GM10847 (cell line): ENCODE measurements around the gene IGFLR1.

Source experiments
- POLR2A ChIP-seq: IDR thresholded peaks from 2 replicates; pipeline ENCODE4 v1.6.1; 2011; ENCODE audit not compliant: insufficient read length; ENCODE audit errors: extremely low read depth

IGFLR1 gene

DNA sequence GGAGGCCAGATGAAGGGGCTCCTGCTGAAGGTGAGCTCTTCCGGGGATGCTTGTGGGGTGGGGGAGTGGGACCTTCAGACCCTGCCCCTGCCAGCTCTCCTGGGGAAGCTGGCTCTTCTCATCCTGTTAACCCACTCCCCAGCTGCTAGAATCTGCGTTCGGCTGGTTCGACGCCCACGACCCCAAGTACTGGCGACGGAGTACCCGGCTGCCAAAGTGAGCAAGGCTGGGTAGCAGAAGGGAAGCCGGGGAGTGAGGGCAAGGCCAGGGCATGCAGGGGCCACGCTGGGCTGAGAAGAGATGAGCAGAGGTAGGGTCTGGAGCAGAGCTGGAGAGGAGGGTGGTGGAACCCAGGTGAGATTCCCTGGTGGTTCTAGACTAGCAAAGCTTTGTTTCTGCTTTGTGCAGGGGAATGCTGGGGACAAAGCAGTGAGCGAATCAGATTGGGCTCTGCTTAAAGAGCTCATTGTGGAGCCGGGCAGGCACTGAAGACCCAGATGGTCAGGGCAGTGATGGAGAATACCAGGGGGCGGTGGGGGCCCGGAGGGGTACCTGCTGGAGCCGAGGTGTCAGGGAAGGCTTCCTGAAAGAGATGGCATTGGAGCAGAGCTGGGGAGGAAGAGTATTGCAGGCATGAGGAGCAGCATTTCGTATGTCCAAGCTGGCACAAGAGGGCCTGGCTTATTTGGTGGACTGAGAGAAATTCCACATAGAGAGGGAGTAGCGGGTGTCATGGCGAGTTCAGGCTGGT is 14.1 kb downstream of the IGFLR1 start:
- TF ChIP-seq POLR2A, result no peak

DNA sequence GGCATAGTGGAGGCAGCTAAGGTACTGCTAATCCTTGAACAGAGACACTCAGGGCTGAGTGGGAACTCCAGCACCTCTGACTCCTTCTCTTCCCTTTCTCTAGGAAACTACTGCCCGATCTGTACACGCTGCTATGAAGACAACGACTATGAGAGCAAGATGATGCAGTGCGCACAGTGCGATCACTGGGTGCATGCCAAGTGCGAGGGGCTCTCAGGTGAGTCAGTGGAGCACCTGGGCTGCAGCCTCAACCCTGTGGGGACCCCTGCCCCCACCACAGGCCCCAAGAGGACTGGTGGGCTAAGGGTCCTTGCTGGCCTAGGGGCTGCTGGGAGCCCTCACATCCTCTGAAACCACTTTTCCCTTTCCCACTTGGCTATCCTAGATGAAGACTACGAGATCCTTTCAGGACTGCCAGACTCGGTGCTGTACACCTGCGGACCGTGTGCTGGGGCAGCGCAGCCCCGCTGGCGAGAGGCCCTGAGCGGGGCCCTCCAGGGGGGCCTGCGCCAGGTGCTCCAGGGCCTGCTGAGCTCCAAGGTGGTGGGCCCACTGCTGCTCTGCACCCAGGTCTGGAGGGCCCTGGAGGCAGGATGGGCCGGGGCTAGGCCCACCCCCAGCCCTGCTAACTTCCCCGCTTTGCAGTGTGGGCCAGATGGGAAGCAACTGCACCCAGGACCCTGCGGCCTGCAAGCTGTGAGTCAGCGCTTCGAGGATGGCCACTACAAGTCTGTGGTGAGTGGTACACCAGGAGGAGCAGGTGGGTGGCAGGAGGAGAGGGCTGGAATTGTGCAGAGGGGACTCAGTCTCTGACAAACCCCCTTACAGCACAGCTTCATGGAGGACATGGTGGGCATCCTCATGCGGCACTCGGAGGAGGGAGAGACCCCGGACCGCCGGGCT is 14.9 kb downstream of the IGFLR1 start:
- TF ChIP-seq POLR2A, result no peak

DNA sequence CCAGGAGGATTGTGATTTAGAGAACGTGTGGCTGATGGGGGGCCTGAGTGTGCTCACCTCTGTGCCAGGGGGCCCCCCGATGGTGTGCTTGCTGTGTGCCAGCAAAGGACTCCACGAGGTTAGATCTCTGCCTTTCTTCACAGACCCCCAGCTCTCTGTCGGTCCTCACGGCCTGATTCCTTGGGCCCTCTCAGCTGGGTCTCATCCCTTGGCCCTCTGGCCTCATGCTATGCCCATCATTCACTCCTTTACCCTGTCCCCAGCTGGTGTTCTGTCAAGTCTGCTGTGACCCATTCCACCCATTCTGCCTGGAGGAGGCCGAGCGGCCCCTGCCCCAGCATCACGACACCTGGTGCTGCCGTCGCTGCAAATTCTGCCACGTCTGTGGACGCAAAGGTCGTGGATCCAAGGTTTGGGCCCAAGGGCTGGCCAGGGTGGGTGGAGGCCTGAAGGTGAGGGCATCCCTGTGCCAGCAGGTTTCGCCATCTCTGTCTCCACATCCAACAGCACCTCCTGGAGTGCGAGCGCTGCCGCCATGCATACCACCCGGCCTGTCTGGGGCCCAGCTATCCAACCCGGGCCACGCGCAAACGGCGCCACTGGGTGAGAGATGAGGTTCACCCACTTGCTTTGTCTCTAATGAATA is 16.9 kb downstream of the IGFLR1 start:
- no peak for TF ChIP-seq POLR2A

DNA sequence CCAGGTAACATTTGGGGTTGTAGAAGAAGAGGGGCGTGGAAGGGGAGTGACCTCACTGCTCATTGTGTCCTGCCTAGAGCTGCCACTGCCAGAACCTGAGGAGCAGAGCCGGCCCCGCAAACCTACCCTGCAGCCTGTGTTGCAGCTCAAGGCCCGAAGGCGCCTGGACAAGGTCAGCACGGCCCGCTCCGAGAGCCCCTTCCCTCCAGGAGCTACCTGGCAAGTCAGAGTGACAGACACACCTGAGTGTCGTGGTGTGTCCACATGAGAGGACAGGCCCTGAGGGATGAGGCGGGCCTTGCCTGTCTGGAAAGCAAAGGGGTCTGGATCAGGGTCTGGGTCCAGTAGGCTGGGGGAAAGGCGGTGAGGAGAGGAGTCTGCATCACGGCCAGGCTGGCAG is 17.7 kb downstream of the IGFLR1 start:
- no peak for TF ChIP-seq POLR2A

DNA sequence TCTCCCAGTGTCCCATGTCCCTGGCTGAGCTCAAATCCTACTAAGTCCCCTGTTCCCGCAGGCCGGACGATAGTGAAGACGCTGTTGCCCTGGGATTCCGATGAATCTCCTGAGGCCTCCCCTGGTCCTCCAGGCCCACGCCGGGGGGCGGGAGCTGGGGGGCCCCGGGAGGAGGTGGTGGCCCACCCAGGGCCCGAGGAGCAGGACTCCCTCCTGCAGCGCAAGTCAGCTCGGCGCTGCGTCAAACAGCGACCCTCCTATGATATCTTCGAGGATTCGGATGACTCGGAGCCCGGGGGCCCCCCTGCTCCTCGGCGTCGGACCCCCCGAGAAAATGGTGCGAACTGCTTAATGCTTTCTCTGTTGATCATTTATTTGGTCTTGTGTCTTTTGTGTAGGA is 18.6 kb downstream of the IGFLR1 start:
- TF ChIP-seq POLR2A, result no peak

DNA sequence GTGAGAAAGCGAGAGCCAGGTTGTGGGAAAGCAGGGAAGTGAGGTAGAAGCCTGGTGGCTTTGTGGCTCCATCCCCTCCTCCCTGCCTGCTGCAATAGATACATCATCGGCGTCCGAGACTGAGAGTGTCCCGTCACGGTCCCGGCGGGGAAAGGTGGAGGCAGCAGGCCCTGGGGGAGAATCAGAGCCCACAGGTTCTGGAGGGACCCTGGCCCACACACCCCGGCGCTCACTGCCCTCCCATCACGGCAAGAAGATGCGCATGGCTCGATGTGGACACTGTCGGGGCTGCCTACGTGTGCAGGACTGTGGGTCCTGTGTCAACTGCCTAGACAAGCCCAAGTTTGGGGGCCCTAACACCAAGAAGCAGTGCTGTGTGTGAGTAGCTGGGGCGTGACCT is 19.4 kb downstream of the IGFLR1 start:
- TF ChIP-seq POLR2A, result no peak

DNA sequence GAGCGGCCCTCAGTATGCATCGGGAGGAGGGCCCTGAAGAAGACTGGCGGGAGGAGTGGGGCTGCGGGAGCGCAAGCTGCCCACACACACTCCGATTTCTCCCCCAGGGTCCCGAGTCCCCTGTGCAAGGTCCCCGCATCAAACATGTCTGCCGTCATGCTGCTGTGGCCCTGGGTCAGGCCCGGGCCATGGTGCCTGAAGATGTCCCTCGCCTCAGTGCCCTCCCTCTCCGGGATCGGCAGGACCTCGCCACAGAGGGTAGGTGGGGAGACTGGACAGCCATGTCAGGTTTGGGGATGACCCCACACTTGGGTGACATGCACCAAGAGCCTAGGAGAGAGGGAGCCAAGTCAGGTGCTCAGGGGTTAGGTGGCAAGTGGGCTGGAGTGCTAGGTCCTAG is 19.8 kb downstream of the IGFLR1 start:
- no peak for TF ChIP-seq POLR2A

DNA sequence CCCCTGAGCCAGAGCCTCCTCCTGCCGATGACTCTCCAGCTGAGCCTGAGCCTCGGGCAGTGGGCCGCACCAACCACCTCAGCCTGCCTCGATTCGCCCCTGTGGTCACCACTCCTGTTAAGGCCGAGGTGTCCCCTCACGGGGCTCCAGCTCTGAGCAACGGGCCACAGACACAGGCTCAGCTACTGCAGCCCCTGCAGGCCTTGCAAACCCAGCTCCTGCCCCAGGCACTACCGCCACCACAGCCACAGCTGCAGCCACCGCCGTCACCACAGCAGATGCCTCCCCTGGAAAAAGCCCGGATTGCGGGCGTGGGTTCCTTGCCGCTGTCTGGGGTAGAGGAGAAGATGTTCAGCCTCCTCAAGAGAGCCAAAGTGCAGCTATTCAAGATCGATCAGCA is 20.9 kb downstream of the IGFLR1 start:
- no peak for TF ChIP-seq POLR2A

DNA sequence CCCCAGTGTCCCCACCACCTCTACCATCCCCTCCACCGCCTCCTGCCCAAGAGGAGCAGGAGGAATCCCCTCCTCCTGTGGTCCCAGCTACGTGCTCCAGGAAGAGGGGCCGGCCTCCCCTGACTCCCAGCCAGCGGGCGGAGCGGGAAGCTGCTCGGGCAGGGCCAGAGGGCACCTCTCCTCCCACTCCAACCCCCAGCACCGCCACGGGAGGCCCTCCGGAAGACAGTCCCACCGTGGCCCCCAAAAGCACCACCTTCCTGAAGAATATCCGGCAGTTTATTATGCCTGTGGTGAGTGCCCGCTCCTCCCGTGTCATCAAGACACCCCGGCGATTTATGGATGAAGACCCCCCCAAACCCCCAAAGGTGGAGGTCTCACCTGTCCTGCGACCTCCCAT is 21.6 kb downstream of the IGFLR1 start:
- TF ChIP-seq POLR2A, result no peak

DNA sequence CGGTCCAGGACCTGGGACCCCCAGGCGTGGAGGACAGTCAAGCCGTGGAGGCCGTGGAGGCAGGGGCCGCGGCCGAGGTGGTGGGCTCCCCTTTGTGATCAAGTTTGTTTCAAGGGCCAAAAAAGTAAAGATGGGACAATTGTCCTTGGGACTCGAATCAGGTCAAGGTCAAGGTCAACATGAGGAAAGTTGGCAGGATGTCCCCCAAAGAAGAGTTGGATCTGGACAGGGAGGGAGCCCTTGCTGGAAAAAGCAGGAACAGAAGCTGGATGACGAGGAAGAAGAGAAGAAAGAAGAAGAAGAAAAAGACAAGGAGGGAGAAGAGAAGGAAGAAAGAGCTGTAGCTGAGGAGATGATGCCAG is 22.1 kb downstream of the IGFLR1 start:
- TF ChIP-seq POLR2A, result no peak

DNA sequence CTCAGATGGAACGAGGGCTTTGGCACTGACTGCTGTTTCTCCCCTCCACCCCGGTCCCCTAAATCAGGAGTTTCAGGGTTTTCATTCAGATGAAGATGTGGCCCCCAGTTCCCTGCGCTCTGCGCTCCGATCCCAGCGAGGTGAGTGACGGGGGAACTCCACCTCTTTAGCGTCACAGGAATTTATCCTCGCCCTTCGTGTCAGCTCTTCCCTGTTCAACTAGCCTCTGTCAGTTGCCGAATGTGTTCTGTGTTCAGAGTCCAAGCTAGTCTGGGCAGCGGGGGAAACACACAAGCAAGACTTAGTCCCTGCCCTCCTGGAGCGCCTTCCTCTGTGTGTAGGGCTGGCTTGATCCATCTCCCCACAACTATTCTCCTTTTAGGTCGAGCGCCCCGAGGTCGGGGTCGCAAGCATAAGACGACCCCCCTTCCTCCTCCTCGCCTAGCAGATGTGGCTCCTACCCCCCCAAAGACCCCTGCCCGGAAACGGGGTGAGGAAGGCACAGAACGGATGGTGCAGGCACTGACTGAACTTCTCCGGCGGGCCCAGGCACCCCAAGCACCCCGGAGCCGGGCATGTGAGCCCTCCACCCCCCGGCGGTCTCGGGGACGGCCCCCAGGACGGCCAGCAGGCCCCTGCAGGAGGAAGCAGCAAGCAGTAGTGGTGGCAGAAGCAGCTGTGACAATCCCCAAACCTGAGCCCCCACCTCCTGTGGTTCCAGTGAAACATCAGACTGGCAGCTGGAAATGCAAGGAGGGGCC is 22.7 kb downstream of the IGFLR1 start:
- TF ChIP-seq POLR2A, result no peak

DNA sequence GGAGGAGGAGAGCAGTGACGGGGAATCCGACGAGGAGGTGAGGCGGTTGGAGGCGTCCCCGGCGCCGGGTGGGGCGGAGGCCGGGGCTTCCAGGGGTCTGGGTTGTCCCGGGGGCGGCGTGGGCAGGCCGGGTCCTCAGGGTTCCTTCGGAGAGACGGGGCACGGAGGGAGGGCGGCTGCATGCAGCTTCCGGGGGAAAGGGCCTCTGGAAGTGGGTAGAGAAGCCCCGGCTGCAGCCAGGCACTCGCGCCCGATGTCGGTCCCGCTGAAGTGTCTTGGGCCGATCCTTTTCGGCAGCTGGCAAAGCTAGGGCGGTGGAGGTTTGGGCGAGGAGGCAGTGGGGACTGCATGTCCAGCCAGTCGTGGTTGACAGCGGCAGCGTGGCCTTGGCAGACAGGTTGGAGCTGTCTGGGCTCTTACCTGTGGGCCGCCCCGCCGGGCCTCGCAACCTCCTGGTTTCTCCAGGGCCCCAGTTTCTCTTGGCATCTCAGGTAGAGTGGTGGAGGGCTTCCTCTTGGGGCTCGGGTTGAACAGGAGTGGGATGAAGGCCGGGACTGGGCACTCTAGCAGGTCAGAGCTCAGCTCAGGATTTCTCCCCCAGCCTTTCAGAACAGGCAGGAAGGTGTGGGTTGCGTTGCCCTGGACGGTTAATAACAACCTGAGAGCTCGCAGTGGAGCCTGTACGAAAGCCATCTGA is 23.8 kb downstream of the IGFLR1 start:
- TF ChIP-seq POLR2A, result no peak

DNA sequence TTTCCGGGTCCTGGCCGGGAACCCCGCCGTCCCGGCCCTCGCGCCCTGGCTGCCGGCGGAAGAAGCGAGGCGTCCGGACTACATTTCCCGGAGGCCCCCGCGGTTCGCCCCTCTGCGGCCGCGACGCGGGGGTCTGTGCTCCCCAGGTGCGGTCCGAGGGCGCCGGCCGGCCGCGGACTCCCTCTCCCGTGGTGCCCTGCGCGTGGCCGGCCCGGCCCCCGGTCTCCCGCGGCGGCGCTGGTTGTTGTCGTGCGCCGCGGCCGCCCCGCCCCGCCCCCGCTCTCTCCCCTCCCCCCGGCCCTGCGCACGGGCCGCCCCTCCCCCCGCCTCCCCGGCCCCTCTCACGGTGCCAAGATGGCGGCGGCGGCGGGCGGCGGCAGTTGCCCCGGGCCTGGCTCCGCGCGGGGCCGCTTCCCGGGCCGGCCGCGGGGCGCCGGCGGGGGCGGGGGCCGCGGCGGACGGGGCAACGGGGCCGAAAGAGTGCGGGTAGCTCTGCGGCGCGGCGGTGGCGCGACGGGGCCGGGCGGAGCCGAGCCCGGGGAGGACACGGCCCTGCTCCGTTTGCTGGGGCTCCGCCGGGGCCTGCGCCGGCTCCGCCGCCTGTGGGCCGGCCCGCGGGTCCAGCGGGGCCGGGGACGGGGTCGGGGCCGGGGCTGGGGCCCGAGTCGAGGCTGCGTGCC is 24.4 kb downstream of the IGFLR1 start, which contains the start of gene KMT2B:
Gene KMT2B, plus strand, starts transcription at position 339 of the 680 bp plus-strand sequence. Its CDS starts 16 bp downstream, at position 355.
- TF ChIP-seq POLR2A, result peak; percentile 57

DNA sequence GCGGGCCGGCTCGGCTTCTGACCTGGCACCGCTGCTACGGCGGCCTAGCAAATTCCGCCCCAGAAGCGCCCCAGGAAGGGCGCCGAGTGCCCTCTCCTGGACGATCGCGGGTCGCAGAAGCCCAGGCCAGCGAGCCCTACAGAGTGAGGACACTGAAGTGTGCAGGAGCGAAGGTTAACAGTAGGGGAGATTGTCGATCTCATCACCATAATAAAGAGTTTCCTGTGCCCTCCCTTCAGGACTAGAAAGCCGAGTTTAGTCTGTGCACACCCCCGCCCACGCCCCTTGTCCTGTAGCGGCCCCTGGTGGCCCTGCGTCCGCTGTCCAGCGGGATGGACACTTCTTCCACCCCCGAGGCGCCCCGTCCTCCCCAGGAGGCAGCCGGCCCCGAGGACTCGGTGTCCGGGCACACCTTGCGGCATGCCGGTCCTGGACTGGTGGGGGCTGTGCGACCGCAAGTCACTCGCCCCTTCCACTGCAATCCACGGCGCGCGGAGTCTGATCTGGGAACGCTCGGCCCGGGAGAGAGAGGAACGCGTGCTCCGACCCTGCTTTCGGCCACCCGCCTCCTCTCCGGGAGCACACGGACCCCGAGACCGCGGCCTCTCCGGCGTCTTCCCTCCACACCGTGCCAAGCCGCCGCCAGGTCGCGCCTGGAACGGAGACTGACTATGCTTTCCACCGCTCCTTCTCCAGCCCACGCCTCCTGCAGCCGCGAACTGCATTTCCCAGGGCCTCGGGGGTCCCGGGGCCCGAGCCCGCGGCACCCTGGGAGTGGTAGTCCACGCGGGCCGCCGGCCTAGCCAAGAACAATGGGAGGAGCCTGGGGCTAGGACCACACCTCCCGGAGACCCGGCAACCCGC is 25.2 kb downstream of the IGFLR1 start:
- peak; percentile 4 for TF ChIP-seq POLR2A
